Neural cell (in vitro differentiated cells): ENCODE results near the gene ALX1.

Experiments
- EP300 ChIP-seq: fragments of 450-650 bp; conservative IDR thresholded peaks from 2 replicates; pipeline ENCODE4 v1.6.1; 2014; ENCODE audit warnings: antibody characterized with exemption, mild to moderate bottlenecking, moderate library complexity; ENCODE audit not compliant: poor library complexity, severe bottlenecking
- EZH2 ChIP-seq: fragments of 200-600, 300-800 bp; shearing (Covaris generic), sonication (generic); IDR thresholded peaks from 2 replicates; pipeline ENCODE4 v1.6.1; 2014; ENCODE audit warnings: antibody characterized with exemption, low read length, borderline replicate concordance, mild to moderate bottlenecking; ENCODE audit not compliant: insufficient read depth, poor library complexity, severe bottlenecking
- MXI1 ChIP-seq: fragments of 450-650 bp; conservative IDR thresholded peaks from 2 replicates; pipeline ENCODE4 v1.6.1; 2014; ENCODE audit warnings: antibody characterized with exemption, mild to moderate bottlenecking; ENCODE audit not compliant: poor library complexity, severe bottlenecking
- POLR2AphosphoS5 ChIP-seq: IDR thresholded peaks from 2 replicates; pipeline ENCODE4 v1.6.1; 2012
- SMC3 ChIP-seq: fragments of 450-650 bp; conservative IDR thresholded peaks from 2 replicates; pipeline ENCODE4 v1.6.1; 2014; ENCODE audit warnings: antibody characterized with exemption, mild to moderate bottlenecking, moderate library complexity; ENCODE audit not compliant: poor library complexity
- TAF1 ChIP-seq: IDR thresholded peaks from 2 replicates; pipeline ENCODE4 v1.6.1; 2012; ENCODE audit warnings: low read depth
- TF ChIP-seq, protein P1 (sequence below): fragments of 450-650 bp; IDR thresholded peaks from 2 replicates; pipeline ENCODE4 v1.5.1; 2014; ENCODE audit warnings: antibody characterized with exemption, mild to moderate bottlenecking, moderate library complexity; ENCODE audit not compliant: poor library complexity, severe bottlenecking
- TF ChIP-seq, protein P2 (sequence below): IDR thresholded peaks from 2 replicates; pipeline ENCODE4 v1.6.1; 2012; ENCODE audit warnings: borderline replicate concordance

DNA sequence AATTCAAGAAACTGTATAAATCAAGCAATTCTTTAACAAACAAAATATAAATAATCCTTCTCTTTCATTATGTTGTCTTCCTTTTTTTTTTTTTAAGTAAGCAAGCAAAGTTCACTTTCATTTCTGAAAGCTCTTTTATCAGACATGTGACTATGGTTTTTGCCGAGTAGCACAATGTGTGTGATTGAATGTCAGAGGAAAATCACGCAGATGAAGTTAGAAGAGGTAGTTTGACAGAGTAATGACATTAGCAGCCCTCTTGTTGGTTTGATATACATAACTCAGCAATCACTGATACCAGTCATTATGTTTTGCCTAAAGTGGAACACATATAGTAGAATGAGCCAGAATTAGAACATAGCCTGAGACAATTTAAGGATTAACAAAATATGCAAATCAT lies 19.0 kb downstream of the ALX1 start:
- no peak for TF ChIP-seq MXI1
- TF ChIP-seq, protein P1, sequence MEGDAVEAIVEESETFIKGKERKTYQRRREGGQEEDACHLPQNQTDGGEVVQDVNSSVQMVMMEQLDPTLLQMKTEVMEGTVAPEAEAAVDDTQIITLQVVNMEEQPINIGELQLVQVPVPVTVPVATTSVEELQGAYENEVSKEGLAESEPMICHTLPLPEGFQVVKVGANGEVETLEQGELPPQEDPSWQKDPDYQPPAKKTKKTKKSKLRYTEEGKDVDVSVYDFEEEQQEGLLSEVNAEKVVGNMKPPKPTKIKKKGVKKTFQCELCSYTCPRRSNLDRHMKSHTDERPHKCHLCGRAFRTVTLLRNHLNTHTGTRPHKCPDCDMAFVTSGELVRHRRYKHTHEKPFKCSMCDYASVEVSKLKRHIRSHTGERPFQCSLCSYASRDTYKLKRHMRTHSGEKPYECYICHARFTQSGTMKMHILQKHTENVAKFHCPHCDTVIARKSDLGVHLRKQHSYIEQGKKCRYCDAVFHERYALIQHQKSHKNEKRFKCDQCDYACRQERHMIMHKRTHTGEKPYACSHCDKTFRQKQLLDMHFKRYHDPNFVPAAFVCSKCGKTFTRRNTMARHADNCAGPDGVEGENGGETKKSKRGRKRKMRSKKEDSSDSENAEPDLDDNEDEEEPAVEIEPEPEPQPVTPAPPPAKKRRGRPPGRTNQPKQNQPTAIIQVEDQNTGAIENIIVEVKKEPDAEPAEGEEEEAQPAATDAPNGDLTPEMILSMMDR = no peak
- no peak for TF ChIP-seq EZH2
- TF ChIP-seq TAF1 = no peak
- no peak for TF ChIP-seq SMC3
- peak; percentile 77 for TF ChIP-seq POLR2AphosphoS5
- peak; percentile 84 for TF ChIP-seq EP300
- TF ChIP-seq, protein P2, sequence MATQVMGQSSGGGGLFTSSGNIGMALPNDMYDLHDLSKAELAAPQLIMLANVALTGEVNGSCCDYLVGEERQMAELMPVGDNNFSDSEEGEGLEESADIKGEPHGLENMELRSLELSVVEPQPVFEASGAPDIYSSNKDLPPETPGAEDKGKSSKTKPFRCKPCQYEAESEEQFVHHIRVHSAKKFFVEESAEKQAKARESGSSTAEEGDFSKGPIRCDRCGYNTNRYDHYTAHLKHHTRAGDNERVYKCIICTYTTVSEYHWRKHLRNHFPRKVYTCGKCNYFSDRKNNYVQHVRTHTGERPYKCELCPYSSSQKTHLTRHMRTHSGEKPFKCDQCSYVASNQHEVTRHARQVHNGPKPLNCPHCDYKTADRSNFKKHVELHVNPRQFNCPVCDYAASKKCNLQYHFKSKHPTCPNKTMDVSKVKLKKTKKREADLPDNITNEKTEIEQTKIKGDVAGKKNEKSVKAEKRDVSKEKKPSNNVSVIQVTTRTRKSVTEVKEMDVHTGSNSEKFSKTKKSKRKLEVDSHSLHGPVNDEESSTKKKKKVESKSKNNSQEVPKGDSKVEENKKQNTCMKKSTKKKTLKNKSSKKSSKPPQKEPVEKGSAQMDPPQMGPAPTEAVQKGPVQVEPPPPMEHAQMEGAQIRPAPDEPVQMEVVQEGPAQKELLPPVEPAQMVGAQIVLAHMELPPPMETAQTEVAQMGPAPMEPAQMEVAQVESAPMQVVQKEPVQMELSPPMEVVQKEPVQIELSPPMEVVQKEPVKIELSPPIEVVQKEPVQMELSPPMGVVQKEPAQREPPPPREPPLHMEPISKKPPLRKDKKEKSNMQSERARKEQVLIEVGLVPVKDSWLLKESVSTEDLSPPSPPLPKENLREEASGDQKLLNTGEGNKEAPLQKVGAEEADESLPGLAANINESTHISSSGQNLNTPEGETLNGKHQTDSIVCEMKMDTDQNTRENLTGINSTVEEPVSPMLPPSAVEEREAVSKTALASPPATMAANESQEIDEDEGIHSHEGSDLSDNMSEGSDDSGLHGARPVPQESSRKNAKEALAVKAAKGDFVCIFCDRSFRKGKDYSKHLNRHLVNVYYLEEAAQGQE = no peak
